Tibial nerve (tissue), 3 donors: ENCODE data around the gene NTRK2.

ENCODE experiments used
- CTCF ChIP-seq, 5 experiments: fragments of 200-600 bp in 3 of 5; fragments of 450-650 bp in 2 of 5; sonication (generic) in 3 of 5; IDR thresholded peaks; one replicate each; pipeline ENCODE4 v1.5.1; 2016 to 2019; ENCODE audit warnings: antibody characterized with exemption in 5 of 5, mild to moderate bottlenecking in 3 of 5, moderate library complexity in 2 of 5
- POLR2A ChIP-seq, 2 donors: fragments of 450-650 bp; IDR thresholded peaks; one replicate each; pipeline ENCODE4 v1.6.1; 2017; ENCODE audit warnings: antibody characterized with exemption in 2 of 2, mild to moderate bottlenecking in 2 of 2, moderate library complexity in 2 of 2

GRCh38 chr9:84969736-84970135 lies 300.2 kb downstream of the NTRK2 start:
- no peak for TF ChIP-seq CTCF (IDR thresholded peaks at IDR 0.05)
- no peak for TF ChIP-seq POLR2A (IDR thresholded peaks at IDR 0.05)
